Activated CD4-positive, alpha-beta T cell treated with anti-CD3 and anti-CD28 coated beads, Interleukin-2, Interleukin-4, amounts not matched to agents 100 ng/mL and 50 ng/mL, durations not matched to agents 16 hours and 8 hours (primary cell): ENCODE data around the gene SAE1.
A peak's percentile ranks its signal among the peaks of the same experiment; 100 is the strongest.
"Not testable (repeated sequence)": the region's sequence is repeated elsewhere in the genome, so short reads cannot be mapped to it uniquely, and the experiment has no call there.

Experiments used
- DNase-seq: peaks from one replicate; pipeline ENCODE4 v3.0.0-alpha.2; 2020; ENCODE audit warnings: low spot score

SAE1 gene

DNA sequence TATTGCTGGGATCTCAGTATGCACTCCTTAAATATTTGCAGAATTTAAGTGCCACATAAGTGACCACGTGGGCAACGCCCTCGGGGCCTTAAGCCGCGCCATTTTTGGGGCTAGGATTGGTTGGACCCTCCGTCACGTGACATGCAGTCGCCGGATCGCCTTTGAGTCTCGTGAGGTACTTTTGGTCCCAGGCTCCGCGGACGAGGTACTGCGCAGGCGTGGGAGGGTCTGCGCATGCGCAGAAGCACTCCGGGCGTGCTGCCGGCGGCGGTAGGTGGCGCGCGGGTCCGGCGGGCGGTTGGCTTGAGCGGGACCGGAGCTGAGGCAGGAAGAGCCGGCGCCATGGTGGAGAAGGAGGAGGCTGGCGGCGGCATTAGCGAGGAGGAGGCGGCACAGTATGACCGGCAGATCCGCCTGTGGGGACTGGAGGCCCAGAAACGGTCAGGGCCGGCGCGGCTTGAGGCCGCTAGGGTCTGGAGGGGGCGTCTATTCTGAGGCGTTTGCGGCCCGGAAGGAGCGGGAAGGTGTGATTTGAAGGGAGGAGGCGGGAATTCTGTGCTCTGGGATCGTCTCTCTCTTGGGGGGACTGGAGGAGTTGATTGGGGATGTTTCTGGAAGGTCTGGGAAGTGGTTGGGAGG, at the start of gene SAE1:
TSS of gene SAE1 (plus strand) at position 247 of the 639 bp plus-strand sequence. CDS start at position 343, 96 bp downstream.
- DNase-seq, result peak; percentile 98

DNA sequence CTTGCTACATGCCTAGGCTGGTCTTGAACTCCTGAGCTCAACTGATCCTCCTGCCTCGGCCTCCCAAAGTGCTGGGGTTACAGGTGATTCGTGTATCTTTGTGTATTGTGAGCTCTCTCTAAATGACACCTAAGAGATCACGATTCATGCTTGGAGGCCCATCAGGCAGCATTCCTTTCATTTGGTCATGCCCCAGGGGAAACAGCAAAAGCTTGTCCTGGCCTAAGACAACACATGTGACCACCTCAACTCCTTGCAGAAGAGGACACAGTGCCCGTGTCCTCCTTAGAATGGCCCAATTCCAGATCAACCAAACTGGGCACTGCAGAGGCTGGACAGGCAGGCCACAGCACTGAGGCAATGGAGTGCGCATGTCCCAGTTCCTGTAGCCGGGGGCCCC, 49.5 kb upstream of the SAE1 start:
- DNase-seq, result no peak

DNA sequence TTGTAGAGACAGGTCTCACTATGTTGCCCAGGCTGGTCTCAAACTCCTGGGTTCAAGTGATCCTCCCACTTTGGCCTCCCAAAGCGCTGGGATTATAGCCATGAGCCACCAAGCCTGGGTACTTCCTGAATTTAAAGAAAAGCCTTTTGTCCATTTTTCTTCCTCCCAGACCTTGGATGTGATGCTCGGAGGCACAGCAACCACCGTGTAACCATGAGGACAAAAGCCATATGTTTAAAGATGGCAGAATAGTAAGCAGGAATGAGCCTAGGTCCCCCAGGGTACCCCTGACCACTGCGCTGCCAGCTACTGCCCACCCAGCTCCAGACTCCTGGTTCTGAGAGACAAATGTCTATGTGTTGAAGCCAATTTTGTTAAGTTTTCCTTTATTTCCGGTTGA, 48.1 kb upstream of the SAE1 start:
- DNase-seq, result no peak

DNA sequence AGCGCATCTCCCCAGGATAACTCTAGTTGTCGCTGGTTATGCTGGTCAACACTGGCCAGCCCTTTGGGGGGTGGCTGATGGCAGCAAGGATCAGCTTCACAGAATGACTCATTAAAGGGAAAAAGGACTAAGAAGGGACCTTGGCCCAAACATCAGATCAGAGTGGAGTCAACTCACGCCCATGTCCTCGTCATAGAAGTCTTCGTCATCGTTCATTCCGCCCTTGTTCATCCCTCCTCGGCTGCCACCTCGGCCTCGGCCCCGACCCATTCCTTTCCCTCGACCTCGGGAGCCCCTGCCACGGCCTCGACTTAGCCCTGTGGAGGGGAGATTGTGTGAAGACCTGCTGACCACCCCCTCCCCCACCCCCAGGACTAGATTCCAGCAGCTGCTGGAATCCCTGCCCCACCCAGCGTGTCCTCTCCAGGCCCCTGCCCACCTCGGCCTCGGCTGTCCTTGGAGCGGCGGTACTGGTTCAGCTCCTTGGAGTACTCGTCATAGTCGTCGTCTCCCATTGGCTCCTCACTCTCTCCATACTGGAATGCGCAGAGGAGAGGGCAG, 45.7 kb upstream of the SAE1 start:
- no peak for DNase-seq

DNA sequence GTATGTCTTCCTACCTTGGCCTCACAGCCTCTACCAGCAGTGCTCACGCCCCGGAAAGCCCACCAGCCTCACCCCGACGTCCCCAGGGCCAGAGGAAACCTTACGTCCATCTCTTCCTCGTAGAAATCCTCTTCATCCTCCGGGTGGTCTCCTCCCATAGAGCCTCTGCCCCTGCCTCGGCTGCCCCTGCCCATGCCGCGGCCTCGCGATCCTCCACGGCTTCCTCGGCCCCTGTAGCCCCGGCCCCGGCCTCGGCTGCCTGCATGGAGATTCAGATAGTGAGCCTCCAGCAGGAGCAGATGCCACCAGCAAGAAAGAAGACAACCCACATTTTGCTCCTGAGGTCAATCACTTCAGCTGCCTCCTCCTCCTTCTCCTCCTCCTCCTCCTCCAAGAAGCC, 44.4 kb upstream of the SAE1 start:
- no peak for DNase-seq

DNA sequence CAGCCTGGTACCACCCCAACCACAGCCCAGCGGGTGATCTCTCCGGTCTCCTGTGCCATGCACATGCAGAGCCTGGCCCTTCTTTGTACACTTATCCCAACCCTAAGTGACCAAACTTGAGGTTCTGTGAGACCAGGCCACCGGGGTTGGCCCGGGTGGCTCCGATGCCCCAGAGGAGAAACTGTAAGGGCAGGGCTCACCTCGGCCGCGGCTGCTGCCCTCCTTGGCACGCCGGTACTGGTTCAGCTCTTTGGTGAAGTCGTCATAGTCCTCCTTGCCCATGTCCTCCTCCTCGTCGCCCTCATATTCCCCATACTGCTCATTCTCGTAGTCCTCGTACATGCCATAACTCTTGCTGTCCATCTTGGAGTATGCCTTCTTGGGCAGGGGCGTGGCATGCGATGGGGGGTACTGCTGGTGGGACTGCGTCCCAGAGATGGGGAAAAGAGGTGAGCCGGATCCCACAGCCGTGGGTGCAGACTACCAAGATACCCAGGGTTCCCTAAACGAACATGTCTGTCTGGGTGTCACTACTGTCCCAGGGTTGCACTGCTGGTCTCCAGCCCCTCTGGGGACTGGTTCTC, 40.8 kb upstream of the SAE1 start:
- no peak for DNase-seq

DNA sequence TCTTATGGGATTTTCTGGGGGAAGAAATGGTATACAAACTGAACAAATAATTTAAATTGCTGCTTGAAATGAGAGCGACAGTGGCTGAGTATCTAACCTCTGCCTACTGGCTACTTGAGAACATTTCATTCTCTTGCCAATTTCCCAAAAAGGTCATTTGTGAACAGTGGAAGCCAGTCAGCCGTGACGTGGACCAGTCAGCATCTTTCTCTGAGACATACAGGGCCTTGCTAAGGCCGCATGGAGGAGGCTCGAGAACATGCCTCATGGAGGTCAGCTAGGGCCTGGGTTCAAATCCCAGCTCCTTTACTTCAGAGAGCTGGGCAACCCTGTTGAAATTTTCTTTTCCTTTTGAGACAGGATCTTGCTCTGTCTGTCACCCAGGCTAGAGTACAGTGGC, 37.4 kb upstream of the SAE1 start:
- peak; percentile 57 for DNase-seq

DNA sequence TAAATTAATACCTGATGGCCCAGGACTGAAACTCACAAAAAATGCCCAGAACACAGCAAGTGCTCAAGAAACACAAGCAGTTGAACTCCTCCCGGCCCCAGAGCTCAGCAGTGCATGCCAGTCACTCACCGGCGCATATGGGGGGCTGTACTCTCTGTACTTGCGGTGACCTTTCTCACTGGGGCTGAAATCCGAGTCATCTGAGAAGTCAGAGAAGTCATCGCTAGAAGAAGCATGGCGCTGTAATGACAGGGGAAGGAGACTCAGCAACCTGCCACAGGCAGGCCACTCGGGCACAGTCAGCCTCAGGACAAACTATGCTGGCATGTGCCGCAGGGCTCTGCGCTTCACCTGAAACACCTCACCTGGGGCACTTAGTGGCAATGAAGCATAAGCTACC, 36.8 kb upstream of the SAE1 start:
- peak; percentile 74 for DNase-seq

DNA sequence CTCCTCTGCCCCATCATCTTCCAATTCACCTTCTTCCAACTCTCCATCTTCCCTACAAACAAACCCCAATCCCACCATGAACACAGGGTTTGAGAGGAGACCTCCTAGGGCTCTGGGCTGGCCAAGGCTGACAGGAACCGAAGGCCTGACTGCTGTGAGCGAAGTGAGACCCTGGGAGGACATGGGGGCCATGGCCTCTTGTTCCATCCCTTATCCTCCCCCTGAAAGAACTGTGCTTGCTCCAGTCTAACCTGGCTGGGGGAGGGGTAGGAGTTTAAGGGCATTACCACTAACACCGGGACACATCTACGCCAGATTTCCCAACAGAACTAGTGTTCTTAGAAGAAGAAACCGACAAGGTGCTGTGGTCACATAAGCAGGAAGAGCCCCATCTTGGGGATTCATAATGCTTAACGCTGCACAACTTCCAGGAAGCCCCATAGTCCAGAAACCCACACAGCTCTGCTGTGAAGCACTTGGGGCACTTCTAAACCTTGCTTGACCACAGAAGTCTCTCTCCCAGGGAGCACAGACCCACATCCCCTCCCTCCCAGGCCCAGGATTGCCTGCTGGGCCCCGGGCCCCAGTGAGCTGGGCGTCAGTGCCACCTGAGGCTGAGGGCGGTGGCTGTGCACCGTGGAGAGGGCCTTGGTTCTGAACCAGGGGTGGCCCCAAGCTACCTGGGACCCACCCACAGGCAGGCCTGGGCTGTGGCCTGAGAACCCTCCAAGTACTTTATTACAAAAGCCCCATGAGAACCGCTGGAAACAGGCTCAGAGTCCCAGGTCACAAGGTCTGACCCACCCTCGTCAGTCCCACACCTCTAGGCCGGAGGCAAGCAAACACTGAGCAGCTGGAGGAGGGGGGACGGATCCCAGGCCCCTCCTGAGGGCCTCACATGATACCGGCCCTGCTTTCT, 35.8 kb upstream of the SAE1 start:
- peak; percentile 84 for DNase-seq

DNA sequence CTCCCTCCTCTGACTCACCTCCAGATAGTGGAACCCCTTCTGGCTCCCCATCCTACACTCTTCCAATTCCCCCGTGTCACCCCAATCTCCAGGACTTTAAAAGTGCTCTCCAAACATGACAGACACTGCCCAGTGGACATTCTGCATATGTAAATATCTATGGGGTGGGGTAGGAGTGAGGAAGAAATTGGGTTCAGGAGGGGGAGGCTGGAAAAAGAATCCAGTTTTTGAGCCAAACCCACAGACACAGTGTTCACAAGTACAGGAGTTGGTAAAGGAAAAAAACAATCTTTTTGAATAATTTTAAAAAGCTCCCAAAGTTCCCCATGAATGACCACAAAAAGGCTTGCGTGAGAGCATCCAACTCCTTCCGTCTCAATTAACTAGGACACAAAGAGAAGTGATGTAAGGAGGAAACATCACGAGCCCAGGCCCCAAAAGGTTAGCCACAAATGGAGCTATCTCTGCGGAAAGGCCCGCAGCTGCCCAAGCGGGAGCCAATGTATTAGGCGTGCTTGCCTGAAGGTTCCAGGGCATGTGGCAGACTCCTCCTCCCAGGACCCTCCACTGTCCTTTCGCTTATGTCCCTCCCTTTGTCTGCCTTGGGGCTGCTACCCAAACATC, 35.0 kb upstream of the SAE1 start:
- DNase-seq, result no peak

DNA sequence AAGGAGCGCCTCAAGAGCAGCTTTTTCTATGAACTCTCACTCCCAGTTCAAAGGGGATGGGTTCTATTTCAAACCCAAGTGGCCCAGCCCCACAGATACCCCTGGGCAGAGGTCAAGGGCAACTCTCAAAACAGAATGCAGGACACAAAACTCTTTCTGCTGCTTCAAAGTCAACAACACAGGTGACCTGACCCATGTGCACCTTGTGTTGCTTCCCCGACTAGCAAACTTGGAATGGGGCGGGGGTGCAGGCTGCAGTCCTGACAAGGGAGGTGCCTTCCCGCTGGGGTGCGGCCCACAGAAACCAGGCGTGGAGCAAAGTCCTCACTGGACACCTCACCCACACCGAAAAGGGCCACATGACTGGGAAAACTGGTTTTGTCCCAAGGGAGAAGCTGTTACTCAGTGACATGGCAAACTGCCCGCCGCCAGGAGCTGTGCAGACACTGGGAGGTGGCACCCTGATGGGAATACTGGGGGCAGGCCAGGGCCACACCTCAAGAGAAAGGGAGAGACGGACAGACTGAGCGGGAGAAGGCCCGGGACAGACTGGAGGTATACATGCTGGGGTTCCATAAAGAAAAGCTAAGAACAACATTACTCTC, 34.4 kb upstream of the SAE1 start:
- no peak for DNase-seq

DNA sequence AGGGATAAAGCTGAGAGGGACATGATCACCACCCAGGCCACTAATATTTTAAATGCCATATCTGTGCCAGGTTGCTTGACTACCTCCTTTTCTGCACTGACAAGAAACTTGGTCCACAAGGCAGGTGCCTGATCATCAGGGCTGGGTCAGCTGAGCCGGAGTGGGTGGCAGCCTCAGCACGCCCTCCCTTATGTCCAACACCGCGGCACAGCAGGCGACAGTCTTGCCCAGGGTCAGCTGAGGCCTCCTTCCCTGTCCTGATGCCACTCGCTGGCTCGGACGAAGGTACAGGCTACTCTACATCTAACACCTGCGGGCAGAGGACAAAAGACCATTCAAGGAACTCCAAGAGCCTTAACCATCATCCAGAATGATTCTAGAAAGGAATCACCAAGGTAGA, 33.9 kb upstream of the SAE1 start:
- no peak for DNase-seq

DNA sequence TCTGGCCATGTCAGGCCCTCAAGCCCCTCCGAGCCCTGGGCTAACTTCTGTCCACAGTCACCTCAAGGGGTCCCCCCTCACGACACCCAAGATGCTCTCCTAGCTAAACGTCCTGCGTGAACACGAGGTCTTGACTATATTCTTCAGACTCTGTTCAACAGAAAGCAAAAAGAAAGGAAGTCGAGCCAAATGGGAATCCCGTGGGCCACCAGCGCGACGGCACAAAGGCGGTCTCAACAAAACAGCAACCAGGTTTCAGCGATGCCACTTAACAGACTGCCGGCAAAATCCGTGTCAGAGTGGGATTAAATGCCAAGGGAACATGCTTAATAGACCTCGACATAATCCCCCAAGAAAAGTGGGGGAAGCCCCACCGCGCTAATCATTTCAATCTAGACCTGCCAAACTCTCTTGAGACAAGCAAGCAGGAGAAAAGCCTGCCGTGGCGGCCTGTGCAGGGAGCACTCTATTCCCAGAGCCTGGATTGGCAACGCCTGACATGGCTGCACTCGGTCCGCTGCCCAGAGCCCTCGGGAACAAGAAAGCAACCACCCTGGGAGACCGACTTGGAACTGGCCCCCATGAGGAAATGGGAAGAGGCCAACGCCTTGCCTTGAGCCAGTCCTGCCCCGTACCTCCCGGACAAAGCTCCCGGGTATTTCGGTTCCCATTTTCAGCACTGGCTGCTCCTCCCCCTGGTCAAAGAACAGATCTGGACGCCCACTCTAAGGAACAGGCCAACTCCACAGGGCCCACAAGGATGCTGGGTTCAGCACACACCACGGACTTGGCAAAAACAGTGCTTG, 33.0 kb upstream of the SAE1 start:
- no peak for DNase-seq

DNA sequence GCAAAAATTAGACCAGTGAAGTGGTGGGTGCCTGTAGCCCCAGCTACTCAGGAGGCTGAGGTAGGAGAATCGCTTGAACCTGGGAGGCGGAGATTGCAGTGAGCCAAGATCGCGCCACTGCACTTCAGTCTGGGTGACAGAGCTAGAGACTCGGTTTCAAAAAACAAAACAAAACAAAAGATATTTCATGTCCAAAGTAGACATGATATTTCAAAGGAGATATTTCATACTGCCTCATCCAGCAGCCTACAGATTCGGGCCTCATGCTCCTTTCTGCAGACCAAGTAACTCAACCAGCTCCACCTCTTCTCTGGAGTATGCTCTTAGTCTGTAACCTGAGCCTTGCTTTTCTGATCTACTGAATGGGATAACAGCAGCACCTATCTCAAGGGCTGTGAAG, 32.0 kb upstream of the SAE1 start:
- DNase-seq, result no peak

DNA sequence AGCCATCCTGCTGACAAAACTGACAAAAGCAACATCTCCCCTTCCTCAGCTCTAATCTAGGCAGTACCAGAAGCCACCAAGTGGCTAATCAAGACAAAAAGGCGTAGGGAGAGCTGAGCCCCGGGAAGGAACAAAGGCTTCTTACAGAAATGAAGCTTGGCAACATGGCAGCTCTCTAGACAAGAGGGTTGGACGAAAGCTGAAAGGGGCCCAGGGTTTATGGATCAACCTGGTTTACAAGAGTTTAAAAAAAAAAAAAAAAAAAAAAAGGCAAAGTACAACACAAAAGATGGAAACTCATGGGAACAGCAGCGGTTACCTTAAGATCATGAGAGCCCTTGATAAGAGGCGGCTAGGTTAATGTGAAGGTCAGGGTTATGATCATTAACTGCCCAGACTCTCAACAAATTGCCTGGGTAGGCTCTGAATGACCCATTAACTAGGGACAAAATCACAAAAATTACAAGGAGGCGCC, 31.0 kb upstream of the SAE1 start:
- no peak for DNase-seq

DNA sequence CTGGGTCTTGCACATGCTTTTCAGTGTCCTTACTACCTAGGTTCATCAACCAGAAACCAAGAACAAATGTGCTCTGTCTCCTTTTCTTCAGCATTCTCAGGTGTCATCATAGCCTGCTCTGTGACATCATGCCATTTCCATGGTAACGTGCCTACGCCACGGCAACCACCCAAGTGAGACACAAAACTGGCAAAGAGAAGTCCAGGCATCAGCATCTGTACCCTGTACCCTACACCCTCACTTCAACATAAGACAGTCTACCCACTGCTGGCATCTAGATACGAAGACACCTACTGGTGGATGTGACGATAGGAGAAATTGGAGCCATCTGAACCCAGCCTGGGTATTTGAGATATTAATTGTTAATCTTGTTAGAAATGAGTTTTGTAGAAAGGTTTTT, 30.3 kb upstream of the SAE1 start:
- no peak for DNase-seq

DNA sequence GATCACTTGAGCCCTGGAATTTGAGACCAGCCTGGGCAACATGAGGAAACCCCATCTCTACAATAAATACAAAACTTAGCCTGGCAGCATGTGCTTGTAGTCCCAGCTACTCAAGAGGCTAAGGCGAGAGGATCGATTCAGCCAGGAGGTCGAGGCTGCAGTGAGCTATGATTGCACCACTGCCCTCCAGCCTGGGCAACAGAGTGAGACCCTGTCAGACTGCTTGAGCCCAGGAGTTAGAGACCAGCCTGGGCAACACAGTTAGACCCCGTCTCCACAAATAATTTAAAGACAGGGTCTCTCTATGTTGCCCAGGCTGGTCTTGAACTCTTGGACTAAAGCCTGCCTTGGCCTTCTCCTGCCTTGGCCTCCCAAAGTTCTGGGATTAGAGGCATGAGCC, 29.5 kb upstream of the SAE1 start:
- DNase-seq, result not testable (repeated sequence)

DNA sequence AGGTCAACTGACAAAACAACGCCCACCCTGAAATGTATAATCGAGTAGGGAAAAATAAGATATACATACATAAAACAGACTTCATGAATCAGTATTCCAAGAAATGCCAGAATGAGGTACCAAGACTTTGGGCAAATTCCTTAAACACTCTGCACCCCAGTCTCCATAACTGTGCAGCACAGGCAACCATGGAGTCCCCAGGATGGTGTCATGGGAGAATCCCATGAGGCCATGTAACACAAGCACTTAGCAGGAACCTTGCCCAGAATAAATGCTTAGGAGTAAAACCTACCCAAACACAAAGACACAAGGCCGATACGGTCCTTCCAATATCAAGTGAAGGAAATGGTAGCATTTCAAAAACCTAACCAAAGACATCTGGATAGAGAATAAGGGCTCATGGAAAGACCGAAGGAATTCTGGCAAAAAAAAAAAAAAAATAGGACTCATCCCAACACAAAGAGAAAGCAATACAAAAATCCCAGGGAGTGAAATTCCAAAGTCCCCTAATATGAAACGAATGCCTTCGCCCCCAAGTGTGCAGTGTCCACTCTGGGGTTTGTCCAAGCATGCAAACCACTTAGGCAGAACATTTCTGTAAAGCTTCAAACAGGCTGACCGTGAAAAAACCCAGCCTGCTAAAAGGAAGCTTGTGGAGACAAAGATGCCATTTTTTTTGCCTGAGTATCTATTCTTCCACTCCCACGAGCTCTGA, 28.1 kb upstream of the SAE1 start:
- DNase-seq, result no peak

DNA sequence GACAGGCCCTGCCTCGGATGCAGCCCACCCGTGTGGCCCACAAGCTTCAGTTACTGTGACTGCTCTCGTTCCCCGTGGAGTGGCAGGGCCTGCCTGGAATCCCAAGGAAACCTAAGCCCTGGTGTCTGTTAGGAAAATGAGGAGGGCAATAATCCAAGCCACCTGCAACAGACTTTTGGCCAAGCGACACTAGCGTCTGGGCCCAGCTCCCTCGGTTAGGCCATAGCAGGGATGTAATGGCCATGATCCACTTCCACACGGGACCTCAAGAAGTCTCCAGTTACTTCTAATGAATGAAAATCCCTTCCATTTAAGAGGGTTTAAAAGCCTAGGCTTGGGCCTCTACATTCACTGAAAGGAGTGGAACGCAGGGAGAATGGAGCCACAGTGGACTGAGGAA, 26.0 kb upstream of the SAE1 start:
- no peak for DNase-seq

DNA sequence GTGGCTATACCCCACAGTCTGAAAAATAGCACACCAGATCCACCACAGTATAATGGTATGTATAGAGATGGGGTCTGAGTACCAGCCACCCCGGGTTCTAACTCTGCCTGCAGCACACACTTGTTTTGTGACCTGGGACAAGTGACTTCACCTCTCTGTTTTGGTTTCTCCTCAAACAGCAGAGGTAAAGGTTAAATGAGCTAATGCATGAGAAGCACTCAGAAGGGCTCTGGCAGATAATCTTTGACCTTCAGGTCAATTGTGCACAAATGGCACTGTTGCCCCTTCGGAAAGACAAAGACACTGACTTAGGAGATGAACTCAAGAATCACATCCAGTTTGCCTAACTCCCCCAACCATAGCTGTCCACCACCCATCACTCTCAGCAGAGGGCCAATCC, 24.8 kb upstream of the SAE1 start:
- DNase-seq, result no peak
